Spleen (tissue), 11 donors: ENCODE results near the gene GRID2. TPM values are rescaled to one million over a fixed set of nuclear protein-coding genes. Genes with fewer than 3 reads are reported as not detected.

ENCODE experiments used
- DNase-seq: peaks from one replicate; pipeline ENCODE4 v3.0.0-alpha.2; 2020
- H3K27ac ChIP-seq, 8 donors: fragments of 200-600 bp; sonication (generic) in 7 of 8; 1 replicate in 4 of 8; 2 replicates in 4 of 8; pipeline versions ENCODE4 v1.5.0 to v1.8.0; 2016 to 2021; ENCODE audit warnings: inconsistent platforms in 4 of 8, mild to moderate bottlenecking in 4 of 8, moderate library complexity in 1 of 8
- H3K27me3 ChIP-seq, 7 donors: fragments of 200-600 bp; sonication (generic) in 6 of 7; replicated peaks in 1 of 7; 1 replicate in 4 of 7; 2 replicates in 3 of 7; pipeline versions ENCODE4 v1.5.0 to v1.8.0; 2016 to 2021; ENCODE audit warnings: inconsistent platforms in 3 of 7, mild to moderate bottlenecking in 1 of 7
- H3K36me3 ChIP-seq, 6 donors: fragments of 200-600 bp; sonication (generic) in 5 of 6; 1 replicate in 4 of 6; 2 replicates in 2 of 6; pipeline versions ENCODE4 v1.5.0 to v1.8.0; 2016 to 2021; ENCODE audit warnings: inconsistent platforms in 2 of 6
- H3K4me1 ChIP-seq, 6 donors: fragments of 200-600 bp; sonication (generic) in 5 of 6; 1 replicate in 3 of 6; 2 replicates in 3 of 6; pipeline versions ENCODE4 v1.5.0 to v1.8.0; 2016 to 2021; ENCODE audit warnings: inconsistent platforms in 3 of 6
- H3K4me3 ChIP-seq, 8 donors: fragments of 200-600 bp; sonication (generic) in 7 of 8; 1 replicate in 4 of 8; 2 replicates in 4 of 8; pipeline versions ENCODE4 v1.5.0 to v1.8.0; 2016 to 2021; ENCODE audit warnings: inconsistent platforms in 4 of 8, mild to moderate bottlenecking in 4 of 8, moderate library complexity in 2 of 8
- H3K9me3 ChIP-seq, 8 donors: fragments of 200-600 bp; sonication (generic) in 7 of 8; 1 replicate in 4 of 8; 2 replicates in 4 of 8; pipeline versions ENCODE4 v1.5.0 to v1.8.0; 2016 to 2021; ENCODE audit warnings: inconsistent platforms in 4 of 8
- POLR2A ChIP-seq, 3 donors: fragments of 450-650 bp; IDR thresholded peaks; one replicate each; pipeline ENCODE4 v1.5.1; 2017; ENCODE audit warnings: antibody characterized with exemption in 3 of 3, mild to moderate bottlenecking in 1 of 3
- POLR2AphosphoS5 ChIP-seq, 3 donors: sonication (generic); formaldehyde crosslinking; IDR thresholded peaks; one replicate each; pipeline ENCODE4 v1.5.1; 2017; ENCODE audit warnings: antibody characterized with exemption in 3 of 3
- WGBS, 5 donors: extraction: QIAGEN DNeasy Blood & Tissue Kit in 3 of 5; methylation state at CpG; one replicate each; pipeline versions ENCODE4 v1.1.5 to v1.1.7; 2013 to 2018; 5-methylcytosine and 5-hydroxymethylcytosine counted together
- intact Hi-C: fragments of 100-400 bp; cut with DNase I; formaldehyde crosslinking; loops from one replicate; pipeline ENCODE4 v1.15.0; 2023; ENCODE audit warnings: low total_unique reads
- polyA plus RNA-seq, 3 donors: library from polyadenylated mRNA; stranded (reverse); fragments of 200-250 nt; gene quantifications; one replicate each; pipeline ENCODE4 v1.2.1, GENCODE V29; 2013
- total RNA-seq, 7 donors: library from RNA; depleted of rRNA in 3 of 7; stranded (reverse); fragments of >200 nt in 3 of 7; fragmentation: NEBNext Ultra II Directional in 4 of 7; extraction: Animal tissue kit (Norgen Biotek cat#: 25700) in 4 of 7; gene quantifications; one replicate each; pipeline versions ENCODE4 v1.1.0 to v1.2.1, GENCODE V29; 2016 to 2021
- TF ChIP-seq, protein P1 (sequence below), 11 experiments: fragments of 200-600 bp in 7 of 11; fragments of 450-650 bp in 4 of 11; sonication (generic) in 4 of 11; IDR thresholded peaks in 8 of 11; conservative IDR thresholded peaks in 3 of 11; 1 replicate in 7 of 11; 2 replicates in 4 of 11; pipeline versions ENCODE4 v1.4.0 to v1.8.0; 2016 to 2021; ENCODE audit warnings: antibody characterized with exemption in 11 of 11, inconsistent platforms in 4 of 11, mild to moderate bottlenecking in 1 of 11
- donor health status: healthy with polysubstance abuse.
- donor health status: DM: no; HTN: no; CAD: no; lungs with moderate emphysema.
- donor health status: DM: no; HTN: no; CAD: no.
- donor health status: Bipolar disorder and iron deficiency.
- donor health status: healthy.
- donor health status: DM: no; HTN: no; CAD: no.
- donor health status: DM: yes; HTN: yes; CAD: no.

The GRID2 gene
- total and polyA plus RNA-seq, 10 donors, result 0.03 to 0.92 (median 0.22) TPM; not detected in 4

DNA sequence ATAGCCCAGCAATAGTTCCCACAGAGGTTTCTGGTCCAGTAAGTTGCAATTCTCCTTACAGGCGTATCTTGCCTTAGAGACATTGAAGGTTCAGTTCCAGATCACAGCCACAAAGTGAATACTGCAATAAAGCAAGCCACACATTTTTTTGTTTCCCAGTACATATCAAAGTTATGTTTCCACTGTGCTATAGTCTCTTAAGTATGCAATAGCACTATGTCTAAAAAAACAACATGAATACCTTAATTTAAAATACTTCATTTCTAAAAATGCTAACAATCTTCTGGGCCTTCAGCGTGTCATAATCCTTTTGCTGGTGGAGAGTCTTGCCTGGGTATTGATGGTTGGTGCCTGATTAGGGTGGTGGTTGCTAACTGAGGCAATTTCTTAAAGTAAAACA lies 659.1 kb downstream of the GRID2 start:
- Histone ChIP-seq H3K9me3 (peaks cover 0 to 15% (median 7%) of the 10 kb centered on the region in 8 donors), H3K36me3 (no peaks in the 10 kb centered on the region), H3K4me3 (no peak overlapping the region), H3K27ac (no peak overlapping the region), H3K4me1 (no peaks in the 10 kb centered on the region), H3K27me3 (no peaks in the 10 kb centered on the region)
- WGBS, 5 donors, result 75 to 90% (median 89%) methylated on average over 2 of the region's 2 CpGs
- intact Hi-C loops, result no loop called here
- DNase-seq, result no peak
- TF ChIP-seq POLR2A (IDR thresholded peaks at IDR 0.05) (no peak), POLR2AphosphoS5 (IDR thresholded peaks at IDR 0.05) (no peak)

DNA sequence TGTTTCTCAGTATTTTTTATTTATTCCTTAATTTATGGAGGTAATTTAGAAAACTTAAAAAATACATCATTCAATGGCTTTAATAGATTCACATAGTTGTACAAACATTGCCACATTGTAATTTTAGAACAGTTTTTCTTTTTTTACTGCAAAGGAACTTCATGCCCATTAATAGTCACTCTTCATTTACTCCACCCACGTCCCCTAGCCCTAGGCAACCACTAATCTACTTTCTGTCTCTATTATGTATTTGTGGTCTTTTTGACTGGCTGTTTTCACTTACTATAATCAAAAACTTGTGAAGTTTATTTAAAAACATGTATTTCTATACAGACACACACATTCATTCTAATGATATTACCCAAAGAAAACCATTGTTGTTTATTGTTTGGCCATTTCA lies 664.8 kb downstream of the GRID2 start:
- DNase-seq, result no peak
- Histone ChIP-seq H3K9me3 (peaks cover 0 to 17% (median 4%) of the 10 kb centered on the region in 8 donors), H3K4me3 (no peak overlapping the region), H3K36me3 (no peaks in the 10 kb centered on the region), H3K27ac (no peak overlapping the region), H3K27me3 (no peaks in the 10 kb centered on the region), H3K4me1 (no peaks in the 10 kb centered on the region)
- intact Hi-C loops, result no loop called here
- TF ChIP-seq POLR2AphosphoS5 (IDR thresholded peaks at IDR 0.05), result no peak
- 52 to 68% (median 62%) methylated on average over 1 of the region's 1 CpG for WGBS, 5 donors

GRCh38 chr4:92968996-92969395 lies 665.2 kb downstream of the GRID2 start:
- no peak for DNase-seq
- no peak overlapping the region for H3K27ac ChIP-seq
- no peaks in the 10 kb centered on the region for H3K4me1 ChIP-seq
- H3K9me3 ChIP-seq, result peaks cover 0 to 17% (median 3%) of the 10 kb centered on the region in 8 donors
- intact Hi-C loops, result no loop called here
- WGBS, 5 donors, result 69 to 91% (median 81%) methylated on average over 1 of the region's 1 CpG
- H3K4me3 ChIP-seq, result no peak overlapping the region
- TF ChIP-seq, protein P1, sequence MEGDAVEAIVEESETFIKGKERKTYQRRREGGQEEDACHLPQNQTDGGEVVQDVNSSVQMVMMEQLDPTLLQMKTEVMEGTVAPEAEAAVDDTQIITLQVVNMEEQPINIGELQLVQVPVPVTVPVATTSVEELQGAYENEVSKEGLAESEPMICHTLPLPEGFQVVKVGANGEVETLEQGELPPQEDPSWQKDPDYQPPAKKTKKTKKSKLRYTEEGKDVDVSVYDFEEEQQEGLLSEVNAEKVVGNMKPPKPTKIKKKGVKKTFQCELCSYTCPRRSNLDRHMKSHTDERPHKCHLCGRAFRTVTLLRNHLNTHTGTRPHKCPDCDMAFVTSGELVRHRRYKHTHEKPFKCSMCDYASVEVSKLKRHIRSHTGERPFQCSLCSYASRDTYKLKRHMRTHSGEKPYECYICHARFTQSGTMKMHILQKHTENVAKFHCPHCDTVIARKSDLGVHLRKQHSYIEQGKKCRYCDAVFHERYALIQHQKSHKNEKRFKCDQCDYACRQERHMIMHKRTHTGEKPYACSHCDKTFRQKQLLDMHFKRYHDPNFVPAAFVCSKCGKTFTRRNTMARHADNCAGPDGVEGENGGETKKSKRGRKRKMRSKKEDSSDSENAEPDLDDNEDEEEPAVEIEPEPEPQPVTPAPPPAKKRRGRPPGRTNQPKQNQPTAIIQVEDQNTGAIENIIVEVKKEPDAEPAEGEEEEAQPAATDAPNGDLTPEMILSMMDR (IDR thresholded peaks at IDR 0.05 in 8 of 11, conservative IDR thresholded peaks at IDR 0.05 in 3 of 11), result no peak
- no peaks in the 10 kb centered on the region for H3K27me3 ChIP-seq
- no peaks in the 10 kb centered on the region for H3K36me3 ChIP-seq

DNA sequence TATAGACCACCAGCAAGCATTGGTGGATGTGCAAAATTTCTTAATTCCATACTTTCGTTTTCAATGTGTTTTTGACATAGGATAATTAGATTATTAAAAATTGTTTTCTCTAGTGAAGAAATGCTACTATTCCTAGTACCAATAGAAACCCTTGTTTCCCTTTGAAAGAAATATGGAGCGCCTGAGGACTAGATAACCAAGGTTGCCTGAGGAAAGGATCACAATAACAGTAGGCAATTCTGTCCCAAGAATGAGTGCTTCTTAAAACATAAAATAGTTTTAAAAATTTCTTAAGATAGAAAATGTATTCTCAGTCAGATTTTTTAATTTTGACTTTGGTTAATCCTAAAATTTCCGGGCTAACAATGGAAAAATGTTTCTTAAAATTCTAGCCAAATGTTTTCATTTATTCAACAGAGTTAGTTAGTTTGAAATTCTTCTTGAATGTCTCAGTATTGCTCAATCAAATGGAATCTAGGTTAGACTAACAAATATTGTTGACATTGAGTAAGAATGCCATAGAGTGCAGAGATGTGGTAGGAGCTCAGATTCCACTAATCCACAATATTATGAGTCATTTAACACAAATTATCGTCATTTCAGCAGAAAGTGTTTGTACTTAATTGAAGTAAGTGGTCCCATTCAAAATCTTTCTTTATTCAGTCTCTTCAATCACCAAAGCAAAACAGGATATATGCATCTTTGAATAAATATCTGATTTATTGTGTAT lies 666.0 kb downstream of the GRID2 start:
- no peaks in the 10 kb centered on the region for H3K36me3 ChIP-seq
- H3K9me3 ChIP-seq, result peaks cover 0 to 17% (median under 1%) of the 10 kb centered on the region in 8 donors
- TF ChIP-seq POLR2A (IDR thresholded peaks at IDR 0.05) (no peak), POLR2AphosphoS5 (IDR thresholded peaks at IDR 0.05) (no peak)
- TF ChIP-seq, protein P1 (IDR thresholded peaks at IDR 0.05 in 8 of 11, conservative IDR thresholded peaks at IDR 0.05 in 3 of 11), result no peak
- intact Hi-C loops, result no loop called here
- WGBS, 5 donors, result 78 to 94% (median 82%) methylated on average over 4 of the region's 4 CpGs
- no peak for DNase-seq
- no peak overlapping the region for H3K27ac ChIP-seq
- H3K27me3 ChIP-seq, result no peaks in the 10 kb centered on the region
- H3K4me1 ChIP-seq, result no peaks in the 10 kb centered on the region
- H3K4me3 ChIP-seq, result no peak overlapping the region

DNA sequence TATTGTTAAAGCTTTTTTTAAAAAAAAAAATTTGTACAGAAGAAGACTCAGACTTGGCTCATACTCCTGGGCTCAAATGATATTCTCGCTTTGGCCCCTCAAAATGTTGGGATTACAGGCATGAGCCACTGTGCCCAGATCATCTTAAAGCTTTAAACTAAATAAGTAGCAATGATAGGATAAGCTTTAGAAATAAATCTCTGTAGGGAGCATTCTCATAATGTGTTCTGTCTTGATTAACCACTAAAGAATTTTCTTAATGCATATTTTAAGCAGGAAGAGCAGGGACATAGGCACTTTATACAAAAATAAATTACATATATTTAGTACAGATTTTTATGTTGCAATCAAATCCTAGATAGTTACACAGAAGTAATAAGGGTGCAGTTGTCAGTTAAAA lies 667.2 kb downstream of the GRID2 start:
- Histone ChIP-seq H3K4me3 (no peak overlapping the region), H3K27ac (no peak overlapping the region), H3K36me3 (no peaks in the 10 kb centered on the region), H3K27me3 (no peaks in the 10 kb centered on the region), H3K9me3 (peaks cover 0 to 17% (median 0%) of the 10 kb centered on the region in 8 donors), H3K4me1 (no peaks in the 10 kb centered on the region)
- WGBS, 5 donors, result 69 to 97% (median 83%) methylated on average over 1 of the region's 1 CpG
- intact Hi-C loops, result no loop called here
- no peak for DNase-seq
- TF ChIP-seq POLR2AphosphoS5 (IDR thresholded peaks at IDR 0.05), result no peak
- TF ChIP-seq POLR2A (IDR thresholded peaks at IDR 0.05), result no peak
- TF ChIP-seq, protein P1 (IDR thresholded peaks at IDR 0.05 in 8 of 11, conservative IDR thresholded peaks at IDR 0.05 in 3 of 11), result no peak
